Measurements from ENCODE around the gene VSIG2.

Gene VSIG2

DNA sequence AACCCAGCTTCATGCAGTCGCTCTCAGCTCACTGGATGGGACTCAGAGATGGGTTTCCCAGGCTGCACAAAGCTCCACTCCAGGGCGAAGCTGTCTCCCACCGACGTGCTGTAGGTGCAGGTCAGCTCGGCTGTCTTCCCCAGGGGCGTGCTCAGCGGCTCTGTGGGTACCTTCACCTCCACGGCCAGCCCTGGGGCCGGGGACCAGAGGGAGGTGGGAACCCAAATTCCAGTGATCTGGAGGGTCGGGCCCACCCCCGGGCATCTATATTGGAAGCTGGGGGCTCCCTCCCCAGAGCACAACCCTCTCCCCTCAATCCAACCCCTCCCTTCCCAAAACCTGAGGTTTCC is 689 bp downstream of the VSIG2 start:
- Histone ChIP-seq H3K4me1 (ENCODE audit: control insufficient read depth, insufficient read depth, low read depth, low read length) (peaks cover 24% of the 10 kb centered on the region), H3K27ac (ENCODE audit: low read length, poor library complexity, severe bottlenecking) (no peak overlapping the region), H2BK12ac (ENCODE audit: low read length in 2 of 2) (no peak overlapping the region), H3K4ac (ENCODE audit: low read depth in 1 of 2, low read length in 2 of 2) (no peak overlapping the region), H3K79me1 (replicated peaks; ENCODE audit: low read length, poor library complexity, severe bottlenecking) (no peaks in the 10 kb centered on the region), H3K36me3 (ENCODE audit: control insufficient read depth in 1 of 2, insufficient read depth in 2 of 2, low read depth in 1 of 2, low read length in 2 of 2) (no peaks in the 10 kb centered on the region), H3K18ac (ENCODE audit: low read depth in 1 of 2, low read length in 2 of 2) (no peak overlapping the region), H2BK5ac (ENCODE audit: low read depth, low read length, poor library complexity, severe bottlenecking) (no peak overlapping the region), H2BK120ac (ENCODE audit: low read depth, low read length) (no peak overlapping the region), H2BK15ac (ENCODE audit: low read depth, poor library complexity, severe bottlenecking) (no peak overlapping the region), H4K8ac (ENCODE audit: low read length) (no peak overlapping the region), H3K23ac (ENCODE audit: low read length in 2 of 2) (peak overlapping the region in 1 of 2 experiments; percentile 77), H3K27me3 (ENCODE audit: control insufficient read depth in 1 of 2, insufficient read depth in 1 of 2, low read length in 2 of 2) (peaks cover 44 to 93% of the 10 kb centered on the region in 2 experiments), H3K4me2 (ENCODE audit: low read length, poor library complexity, severe bottlenecking) (no peak overlapping the region), H3K4me3 (ENCODE audit: insufficient read depth in 1 of 2, low read depth in 1 of 2, low read length in 2 of 2) (no peak overlapping the region), H2AK5ac (ENCODE audit: low read length, severe bottlenecking) (no peak overlapping the region), H2AFZ (ENCODE audit: low read depth, low read length) (no peak overlapping the region), H3K9ac (ENCODE audit: low read length) (no peak overlapping the region), H3K14ac (ENCODE audit: low read length in 2 of 2) (no peak overlapping the region), H3K9me3 (ENCODE audit: control insufficient read depth, low read length) (no peaks in the 10 kb centered on the region), H4K91ac (ENCODE audit: low read length) (no peak overlapping the region)
- DNase-seq = no peak
- 8% methylated on average over 9 of the region's 11 CpGs for WGBS

DNA sequence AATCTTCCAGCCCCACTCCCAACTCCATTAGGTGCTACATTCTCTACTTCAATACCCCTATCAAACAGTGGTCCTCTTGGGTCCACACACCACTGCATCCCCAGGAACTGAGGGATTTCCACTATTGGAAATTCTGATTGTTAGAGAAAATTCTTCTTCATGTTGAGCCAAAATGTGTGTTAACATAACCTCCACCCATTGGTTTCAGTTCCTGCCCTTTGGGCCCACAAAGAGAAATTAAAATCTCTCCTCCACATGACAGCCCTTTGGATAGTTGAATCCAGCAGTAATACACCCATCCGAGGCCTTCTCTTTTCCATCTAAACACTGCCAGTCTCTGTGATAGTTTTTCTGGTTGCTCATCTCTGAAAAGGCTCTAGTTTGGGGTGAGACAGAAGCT is 2.1 kb downstream of the VSIG2 start:
- Histone ChIP-seq H3K27ac (ENCODE audit: low read length, poor library complexity, severe bottlenecking) (no peak overlapping the region), H2BK15ac (ENCODE audit: low read depth, poor library complexity, severe bottlenecking) (no peak overlapping the region), H2BK5ac (ENCODE audit: low read depth, low read length, poor library complexity, severe bottlenecking) (no peak overlapping the region), H3K27me3 (ENCODE audit: control insufficient read depth in 1 of 2, insufficient read depth in 1 of 2, low read length in 2 of 2) (peaks cover 52 to 97% of the 10 kb centered on the region in 2 experiments), H2BK12ac (ENCODE audit: low read length in 2 of 2) (no peak overlapping the region), H2AK5ac (ENCODE audit: low read length, severe bottlenecking) (no peak overlapping the region), H3K36me3 (ENCODE audit: control insufficient read depth in 1 of 2, insufficient read depth in 2 of 2, low read depth in 1 of 2, low read length in 2 of 2) (no peaks in the 10 kb centered on the region), H3K4ac (ENCODE audit: low read depth in 1 of 2, low read length in 2 of 2) (no peak overlapping the region), H3K23ac (ENCODE audit: low read length in 2 of 2) (no peak overlapping the region), H2AFZ (ENCODE audit: low read depth, low read length) (no peak overlapping the region), H3K4me1 (ENCODE audit: control insufficient read depth, insufficient read depth, low read depth, low read length) (peaks cover 37% of the 10 kb centered on the region), H3K9me3 (ENCODE audit: control insufficient read depth, low read length) (no peaks in the 10 kb centered on the region), H3K4me3 (ENCODE audit: insufficient read depth in 1 of 2, low read depth in 1 of 2, low read length in 2 of 2) (no peak overlapping the region), H3K18ac (ENCODE audit: low read depth in 1 of 2, low read length in 2 of 2) (no peak overlapping the region), H2BK120ac (ENCODE audit: low read depth, low read length) (no peak overlapping the region), H3K79me1 (replicated peaks; ENCODE audit: low read length, poor library complexity, severe bottlenecking) (no peaks in the 10 kb centered on the region), H3K4me2 (ENCODE audit: low read length, poor library complexity, severe bottlenecking) (no peak overlapping the region), H3K14ac (ENCODE audit: low read length in 2 of 2) (no peak overlapping the region), H4K8ac (ENCODE audit: low read length) (no peak overlapping the region), H4K91ac (ENCODE audit: low read length) (no peak overlapping the region), H3K9ac (ENCODE audit: low read length) (no peak overlapping the region)
- no peak for DNase-seq
- no CpG with 5 or more reads among the region's 1 CpG for WGBS

DNA sequence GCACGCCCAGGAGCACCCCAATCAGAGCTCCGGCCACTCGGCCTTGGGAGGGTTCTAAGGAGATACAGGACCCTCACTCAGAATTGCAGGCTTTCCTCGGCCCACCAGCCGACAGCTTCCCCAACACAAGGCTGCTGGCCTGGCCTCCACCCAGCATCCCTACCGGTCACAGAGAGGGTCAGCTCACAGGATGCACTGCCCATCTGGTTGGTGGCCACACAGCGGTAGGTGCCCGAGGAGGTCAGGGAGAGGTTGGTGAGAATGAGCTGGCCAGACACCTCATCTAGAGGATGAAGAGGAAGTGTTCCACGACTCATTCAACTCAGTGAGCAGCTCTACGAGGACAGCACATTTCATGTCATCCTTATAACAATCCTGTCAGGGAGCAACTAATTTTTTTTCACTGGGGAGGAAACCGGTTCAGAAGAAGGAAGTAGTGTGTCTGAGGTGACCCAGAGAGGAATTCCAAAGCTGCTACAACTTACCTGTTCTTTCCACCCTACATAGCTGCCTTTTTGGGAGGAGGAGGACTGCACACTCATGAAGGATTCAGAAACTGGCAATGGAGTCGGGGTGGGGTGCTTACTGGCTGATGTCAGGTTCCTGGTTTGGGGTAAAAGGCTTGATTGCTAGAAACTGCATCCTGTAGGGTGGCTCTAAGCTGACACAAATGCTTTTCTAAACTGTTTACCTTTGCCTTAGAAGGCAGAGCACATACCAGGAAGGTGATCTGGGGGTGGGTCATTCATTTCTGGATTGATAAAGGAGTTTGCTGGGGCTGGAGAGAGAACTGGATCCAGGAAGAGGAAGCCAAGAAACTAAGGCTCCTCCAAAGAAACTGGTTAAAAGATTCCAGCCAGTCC is 3.3 kb downstream of the VSIG2 start:
- Histone ChIP-seq H3K4ac (ENCODE audit: low read depth in 1 of 2, low read length in 2 of 2) (no peak overlapping the region), H3K27me3 (ENCODE audit: control insufficient read depth in 1 of 2, insufficient read depth in 1 of 2, low read length in 2 of 2) (peaks cover 63 to 98% of the 10 kb centered on the region in 2 experiments), H3K14ac (ENCODE audit: low read length in 2 of 2) (no peak overlapping the region), H3K9ac (ENCODE audit: low read length) (no peak overlapping the region), H2BK12ac (ENCODE audit: low read length in 2 of 2) (no peak overlapping the region), H3K27ac (ENCODE audit: low read length, poor library complexity, severe bottlenecking) (no peak overlapping the region), H2AFZ (ENCODE audit: low read depth, low read length) (no peak overlapping the region), H3K9me3 (ENCODE audit: control insufficient read depth, low read length) (peaks cover 2% of the 10 kb centered on the region), H4K91ac (ENCODE audit: low read length) (no peak overlapping the region), H2AK5ac (ENCODE audit: low read length, severe bottlenecking) (no peak overlapping the region), H3K4me1 (ENCODE audit: control insufficient read depth, insufficient read depth, low read depth, low read length) (peaks cover 36% of the 10 kb centered on the region), H2BK120ac (ENCODE audit: low read depth, low read length) (no peak overlapping the region), H3K4me2 (ENCODE audit: low read length, poor library complexity, severe bottlenecking) (no peak overlapping the region), H3K36me3 (ENCODE audit: control insufficient read depth in 1 of 2, insufficient read depth in 2 of 2, low read depth in 1 of 2, low read length in 2 of 2) (no peaks in the 10 kb centered on the region), H3K18ac (ENCODE audit: low read depth in 1 of 2, low read length in 2 of 2) (no peak overlapping the region), H4K8ac (ENCODE audit: low read length) (no peak overlapping the region), H3K79me1 (replicated peaks; ENCODE audit: low read length, poor library complexity, severe bottlenecking) (no peaks in the 10 kb centered on the region), H2BK15ac (ENCODE audit: low read depth, poor library complexity, severe bottlenecking) (no peak overlapping the region), H3K23ac (ENCODE audit: low read length in 2 of 2) (no peak overlapping the region), H3K4me3 (ENCODE audit: insufficient read depth in 1 of 2, low read depth in 1 of 2, low read length in 2 of 2) (no peak overlapping the region), H2BK5ac (ENCODE audit: low read depth, low read length, poor library complexity, severe bottlenecking) (no peak overlapping the region)
- WGBS = 63% methylated on average over 10 of the region's 12 CpGs
- no peak for DNase-seq

DNA sequence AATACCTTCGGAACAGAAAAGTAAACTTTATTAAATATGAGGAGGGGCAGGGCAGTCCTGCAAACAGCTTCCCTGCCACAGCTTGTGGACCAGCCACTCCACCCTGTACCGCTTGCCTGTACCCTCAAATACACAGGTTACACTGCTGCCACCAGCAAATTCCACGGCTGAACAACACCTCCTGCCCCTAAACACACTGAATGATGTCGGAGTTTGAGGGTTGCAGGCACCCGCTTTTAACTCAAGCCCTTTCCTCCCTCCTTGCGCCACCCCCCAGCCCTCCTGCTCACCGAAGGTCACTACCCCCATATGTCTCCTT is 4.0 kb downstream of the VSIG2 start:
- Histone ChIP-seq H3K27ac (ENCODE audit: low read length, poor library complexity, severe bottlenecking) (no peak overlapping the region), H4K8ac (ENCODE audit: low read length) (no peak overlapping the region), H3K4me1 (ENCODE audit: control insufficient read depth, insufficient read depth, low read depth, low read length) (peaks cover 36% of the 10 kb centered on the region)

More for the DNA sequence above, 4.0 kb downstream of the VSIG2 start:
- WGBS = 68% methylated on average over 7 of the region's 7 CpGs
- Histone ChIP-seq H3K18ac (ENCODE audit: low read depth in 1 of 2, low read length in 2 of 2) (no peak overlapping the region), H2BK120ac (ENCODE audit: low read depth, low read length) (no peak overlapping the region), H2BK12ac (ENCODE audit: low read length in 2 of 2) (no peak overlapping the region), H3K9ac (ENCODE audit: low read length) (no peak overlapping the region), H3K4me3 (ENCODE audit: insufficient read depth in 1 of 2, low read depth in 1 of 2, low read length in 2 of 2) (no peak overlapping the region), H3K79me1 (replicated peaks; ENCODE audit: low read length, poor library complexity, severe bottlenecking) (no peaks in the 10 kb centered on the region), H3K4me2 (ENCODE audit: low read length, poor library complexity, severe bottlenecking) (no peak overlapping the region), H3K9me3 (ENCODE audit: control insufficient read depth, low read length) (peaks cover 2% of the 10 kb centered on the region), H3K23ac (ENCODE audit: low read length in 2 of 2) (no peak overlapping the region), H2BK15ac (ENCODE audit: low read depth, poor library complexity, severe bottlenecking) (no peak overlapping the region), H2BK5ac (ENCODE audit: low read depth, low read length, poor library complexity, severe bottlenecking) (no peak overlapping the region), H3K4ac (ENCODE audit: low read depth in 1 of 2, low read length in 2 of 2) (no peak overlapping the region), H2AFZ (ENCODE audit: low read depth, low read length) (no peak overlapping the region), H3K36me3 (ENCODE audit: control insufficient read depth in 1 of 2, insufficient read depth in 2 of 2, low read depth in 1 of 2, low read length in 2 of 2) (no peaks in the 10 kb centered on the region), H3K14ac (ENCODE audit: low read length in 2 of 2) (no peak overlapping the region), H2AK5ac (ENCODE audit: low read length, severe bottlenecking) (no peak overlapping the region), H4K91ac (ENCODE audit: low read length) (no peak overlapping the region), H3K27me3 (ENCODE audit: control insufficient read depth in 1 of 2, insufficient read depth in 1 of 2, low read length in 2 of 2) (peaks cover 63 to 98% of the 10 kb centered on the region in 2 experiments)
- no peak for DNase-seq
